GM06990 (cell line): Measurements from ENCODE around the gene DNAJB4.

ENCODE experiments used
- DNase-seq: peaks from one replicate; pipeline ENCODE4 v3.0.0-alpha.2; 2011; ENCODE audit not compliant: insufficient read length; ENCODE audit errors: extremely low read depth
- H3K27me3 ChIP-seq: replicated peaks from 2 replicates; pipeline ENCODE4 v1.6.0; 2011; ENCODE audit warnings: low read length; ENCODE audit not compliant: control insufficient read depth, insufficient read depth
- H3K36me3 ChIP-seq: 2 replicates; pipeline ENCODE4 v1.5.1; 2011; ENCODE audit warnings: low read length; ENCODE audit not compliant: control insufficient read depth, insufficient read depth
- H3K4me3 ChIP-seq: replicated peaks from 2 replicates; pipeline ENCODE4 v1.5.1; 2011; ENCODE audit warnings: low read depth, mild to moderate bottlenecking, control low read depth, low read length
- TF ChIP-seq, protein P1 (sequence below): IDR thresholded peaks from 2 replicates; pipeline ENCODE4 v1.5.1; 2011; ENCODE audit warnings: low read length, control low read depth, mild to moderate bottlenecking, inconsistent platforms; ENCODE audit not compliant: insufficient read depth, poor library complexity, severe bottlenecking

Gene DNAJB4

DNA sequence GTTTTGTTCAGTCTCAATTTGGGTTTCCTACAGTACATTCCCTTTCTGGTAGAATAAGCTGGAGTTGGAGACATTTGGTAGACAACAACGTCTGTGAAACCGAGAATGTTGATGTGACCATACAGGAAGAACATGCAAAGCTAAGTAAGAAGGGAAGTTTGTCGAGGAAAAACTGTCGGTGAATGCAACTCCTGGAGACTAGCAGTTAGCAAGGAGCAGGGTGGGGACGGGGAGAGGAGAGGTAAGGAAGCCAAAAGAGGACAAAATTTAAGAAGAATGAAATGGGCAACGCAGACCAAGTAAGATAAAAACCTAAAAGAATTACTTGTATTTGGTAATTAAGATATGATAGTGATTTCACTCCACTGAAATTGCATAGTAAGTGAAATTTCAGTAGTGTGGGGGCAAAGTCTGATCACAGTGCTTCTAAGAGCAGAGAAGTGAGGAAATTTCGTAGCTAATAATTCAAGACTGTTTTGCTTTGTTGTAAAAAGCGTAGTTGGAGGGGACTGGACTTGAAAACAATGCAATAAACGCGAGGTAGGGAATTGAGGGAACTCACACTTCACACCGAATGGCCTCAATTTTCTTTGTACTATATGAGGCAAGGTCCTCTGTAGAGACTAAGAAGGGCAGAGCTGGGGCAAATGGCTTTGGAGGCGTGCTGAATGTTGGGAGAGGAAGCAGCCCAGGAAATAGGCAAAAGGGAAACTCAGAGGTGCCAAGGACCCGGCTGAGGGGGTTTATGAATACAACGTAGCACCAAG lies 40.2 kb downstream of the DNAJB4 start:
- TF ChIP-seq, protein P1, sequence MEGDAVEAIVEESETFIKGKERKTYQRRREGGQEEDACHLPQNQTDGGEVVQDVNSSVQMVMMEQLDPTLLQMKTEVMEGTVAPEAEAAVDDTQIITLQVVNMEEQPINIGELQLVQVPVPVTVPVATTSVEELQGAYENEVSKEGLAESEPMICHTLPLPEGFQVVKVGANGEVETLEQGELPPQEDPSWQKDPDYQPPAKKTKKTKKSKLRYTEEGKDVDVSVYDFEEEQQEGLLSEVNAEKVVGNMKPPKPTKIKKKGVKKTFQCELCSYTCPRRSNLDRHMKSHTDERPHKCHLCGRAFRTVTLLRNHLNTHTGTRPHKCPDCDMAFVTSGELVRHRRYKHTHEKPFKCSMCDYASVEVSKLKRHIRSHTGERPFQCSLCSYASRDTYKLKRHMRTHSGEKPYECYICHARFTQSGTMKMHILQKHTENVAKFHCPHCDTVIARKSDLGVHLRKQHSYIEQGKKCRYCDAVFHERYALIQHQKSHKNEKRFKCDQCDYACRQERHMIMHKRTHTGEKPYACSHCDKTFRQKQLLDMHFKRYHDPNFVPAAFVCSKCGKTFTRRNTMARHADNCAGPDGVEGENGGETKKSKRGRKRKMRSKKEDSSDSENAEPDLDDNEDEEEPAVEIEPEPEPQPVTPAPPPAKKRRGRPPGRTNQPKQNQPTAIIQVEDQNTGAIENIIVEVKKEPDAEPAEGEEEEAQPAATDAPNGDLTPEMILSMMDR, result no peak
- DNase-seq, result no peak
- H3K36me3 ChIP-seq, result no peaks in the 10 kb centered on the region
- H3K4me3 ChIP-seq, result peak overlapping the region; percentile 60
- peaks cover 2% of the 10 kb centered on the region for H3K27me3 ChIP-seq

GRCh38 chr1:78045563-78045925 lies 40.8 kb downstream of the DNAJB4 start:
- peaks cover 2% of the 10 kb centered on the region for H3K27me3 ChIP-seq
- H3K36me3 ChIP-seq, result no peaks in the 10 kb centered on the region
- H3K4me3 ChIP-seq, result peak overlapping the region; percentile 60
- TF ChIP-seq, protein P1, result no peak
- DNase-seq, result no peak

- DNase-seq, result peak; percentile 27
- TF ChIP-seq, protein P1, result no peak
- Histone ChIP-seq H3K36me3 (no peaks in the 10 kb centered on the region), H3K4me3 (peak within 1 kb of the TSS; percentile 60), H3K27me3 (peaks cover 2% of the 10 kb centered on the region)
Measured at GRCh38 chr1:78045926-78046778, 41.4 kb downstream of the DNAJB4 start, which contains the start of gene GIPC2. Gene GIPC2 (plus strand): TSS chr1:78045966. CDS start chr1:78046095, 129 bp downstream.

- H3K4me3 ChIP-seq, result no peak overlapping the region
- H3K27me3 ChIP-seq, result peaks cover 2% of the 10 kb centered on the region
- no peak for DNase-seq
- no peaks in the 10 kb centered on the region for H3K36me3 ChIP-seq
- TF ChIP-seq, protein P1, result no peak
Measured at GRCh38 chr1:78047106-78047505, 42.4 kb downstream of the DNAJB4 start.

GRCh38 chr1:78047631-78048030 lies 42.9 kb downstream of the DNAJB4 start:
- Histone ChIP-seq H3K36me3 (no peaks in the 10 kb centered on the region), H3K27me3 (peaks cover 2% of the 10 kb centered on the region), H3K4me3 (no peak overlapping the region)
- TF ChIP-seq, protein P1, result no peak
- no peak for DNase-seq
